Iris pigment epithelial cell (primary cell): ENCODE data around the gene FERMT1.
"Not testable (repeated sequence)": the region's sequence is repeated elsewhere in the genome, so short reads cannot be mapped to it uniquely, and the experiment has no call there.

ENCODE experiments used
- DNase-seq: peaks from one replicate; pipeline ENCODE4 v3.0.0-alpha.2; 2011; ENCODE audit warnings: low read depth

The FERMT1 gene

GRCh38 chr20:6040958-6041807 is 81.6 kb downstream of the FERMT1 start:
- no peak for DNase-seq

DNA sequence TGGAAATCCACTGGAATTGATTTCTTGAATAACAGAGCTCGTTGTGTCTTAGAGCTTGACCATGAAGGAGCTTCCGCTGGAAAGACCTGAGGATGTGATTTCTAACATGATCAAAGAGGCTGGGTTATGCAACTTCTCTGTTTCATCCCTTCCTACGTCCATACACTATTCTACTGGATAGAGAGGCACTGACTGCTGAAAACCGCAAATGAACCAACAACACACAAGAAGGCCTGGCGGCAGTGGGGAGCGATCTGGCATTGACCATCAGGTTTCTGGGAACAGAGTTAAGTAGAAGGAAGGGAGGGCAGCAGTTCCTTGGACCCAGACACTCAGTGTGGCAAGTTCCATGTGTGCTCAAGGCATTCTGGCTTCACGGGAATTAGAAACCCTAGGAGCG is 82.3 kb downstream of the FERMT1 start:
- DNase-seq, result no peak

DNA sequence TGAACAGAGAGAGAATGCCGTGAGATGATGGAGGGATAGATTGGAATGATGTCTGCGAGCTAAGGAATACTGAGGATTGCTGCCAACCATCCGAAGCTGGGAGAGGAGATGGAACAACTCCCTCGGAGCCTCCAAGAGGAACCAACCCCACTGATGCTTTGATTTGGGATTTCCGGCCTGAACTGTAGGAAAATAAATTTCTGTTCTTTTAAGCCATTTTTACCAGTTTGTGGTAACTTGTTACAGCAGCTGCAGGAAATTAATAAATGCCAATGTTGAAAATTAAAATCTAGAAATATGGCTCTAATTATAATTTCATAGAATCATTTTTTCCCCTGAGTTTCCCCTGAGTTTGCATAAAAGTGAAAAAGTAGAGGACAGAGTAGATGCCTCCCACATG is 83.1 kb downstream of the FERMT1 start:
- DNase-seq, result no peak

DNA sequence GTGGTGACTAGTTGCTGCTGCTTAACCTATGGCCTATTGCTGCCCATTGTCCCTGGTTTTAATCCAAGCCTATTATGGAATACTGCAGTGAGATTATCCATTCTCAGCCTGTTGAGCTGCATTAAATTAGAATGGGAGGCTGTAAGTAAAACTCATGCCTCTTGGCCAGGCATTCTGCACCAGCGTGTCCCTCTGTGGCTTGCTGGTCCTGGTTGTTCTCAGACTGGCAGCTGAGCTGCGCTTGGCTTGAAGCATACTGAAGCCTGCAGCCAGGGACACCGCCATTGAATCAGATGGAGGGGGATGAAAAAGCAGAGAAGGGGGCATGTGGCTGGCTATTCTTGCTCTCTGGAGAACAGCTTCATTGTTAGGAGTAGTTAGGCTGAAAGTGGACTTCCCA is 84.6 kb downstream of the FERMT1 start:
- DNase-seq, result no peak

- no peak for DNase-seq
Observed at GRCh38 chr20:6037082-6037481, 85.7 kb downstream of the FERMT1 start.

- no peak for DNase-seq
Observed at GRCh38 chr20:6036213-6036612, 86.6 kb downstream of the FERMT1 start.

GRCh38 chr20:6034134-6034969 is 88.5 kb downstream of the FERMT1 start:
- DNase-seq, result peak; percentile 62

DNA sequence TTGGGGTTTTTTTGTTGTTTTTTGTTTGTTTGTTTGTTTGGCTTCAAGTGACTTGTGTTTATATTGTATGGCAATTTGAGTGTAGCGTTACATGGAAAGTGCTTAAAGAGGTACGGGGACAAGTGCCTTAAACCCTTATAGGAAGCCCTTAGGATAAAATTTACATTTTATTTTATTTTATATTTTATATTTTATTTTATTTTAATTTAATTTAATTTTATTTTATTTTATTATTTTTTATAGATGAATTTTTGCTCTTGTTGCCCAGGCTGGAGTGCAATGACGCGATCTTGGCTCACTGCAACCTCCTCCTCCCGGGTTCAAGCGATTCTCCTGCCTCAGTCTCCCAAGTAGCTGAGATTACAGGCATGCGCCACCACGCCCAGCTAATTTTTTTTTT is 89.9 kb downstream of the FERMT1 start:
- not testable (repeated sequence) for DNase-seq

GRCh38 chr20:6030453-6031080 is 92.3 kb downstream of the FERMT1 start:
- DNase-seq, result no peak

DNA sequence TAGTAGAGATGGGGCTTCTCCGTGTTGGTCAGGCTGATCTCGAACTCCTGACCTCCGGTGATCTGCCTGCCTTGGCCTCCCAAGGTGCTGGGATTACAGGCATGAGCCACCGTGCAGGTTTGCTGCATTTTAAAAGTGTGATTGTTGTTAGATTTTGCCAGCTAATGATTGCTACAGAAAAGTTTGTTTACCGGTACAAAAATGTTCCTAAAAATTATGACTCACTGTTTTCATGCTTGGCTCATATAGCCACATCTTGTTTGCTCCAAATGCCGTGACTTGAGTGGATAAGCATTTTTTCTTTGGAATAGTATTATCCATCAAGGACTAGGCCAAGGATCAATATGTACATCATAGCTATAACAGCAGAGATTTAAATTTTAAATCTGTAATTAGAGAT is 93.3 kb downstream of the FERMT1 start:
- DNase-seq, result peak; percentile 66

- no peak for DNase-seq
Observed at GRCh38 chr20:6028818-6029217, 94.0 kb downstream of the FERMT1 start.

DNA sequence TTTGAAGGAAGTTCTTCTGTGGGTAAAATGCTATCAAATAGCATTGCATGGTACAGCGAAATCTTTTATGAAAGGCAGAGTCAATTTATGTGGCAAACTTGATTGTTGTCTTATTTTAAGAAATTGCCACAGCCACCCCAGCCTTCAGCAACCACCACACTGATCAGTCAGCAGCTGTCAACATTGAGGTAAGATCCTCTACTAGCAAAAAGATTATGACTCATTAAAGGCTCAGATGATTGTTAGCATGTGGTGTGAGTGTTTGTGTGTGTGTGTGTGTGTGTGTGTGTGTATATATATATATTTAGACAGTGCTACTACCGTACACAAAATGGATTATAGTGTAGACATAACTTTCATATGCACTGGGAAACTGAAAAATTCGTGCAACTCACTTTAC is 96.8 kb downstream of the FERMT1 start:
- DNase-seq, result peak; percentile 80
